Measurements from ENCODE around the gene PC. TPM values are rescaled to one million over a fixed set of nuclear protein-coding genes. Genes with fewer than 3 reads are reported as not detected.

PC gene
- total and polyA plus RNA-seq, 9 of the 15 experiments (the other 6 are each of a cell fraction or from before 2014, with no cell fraction given), result 0.94 to 38.0 (median 8.7) TPM

DNA sequence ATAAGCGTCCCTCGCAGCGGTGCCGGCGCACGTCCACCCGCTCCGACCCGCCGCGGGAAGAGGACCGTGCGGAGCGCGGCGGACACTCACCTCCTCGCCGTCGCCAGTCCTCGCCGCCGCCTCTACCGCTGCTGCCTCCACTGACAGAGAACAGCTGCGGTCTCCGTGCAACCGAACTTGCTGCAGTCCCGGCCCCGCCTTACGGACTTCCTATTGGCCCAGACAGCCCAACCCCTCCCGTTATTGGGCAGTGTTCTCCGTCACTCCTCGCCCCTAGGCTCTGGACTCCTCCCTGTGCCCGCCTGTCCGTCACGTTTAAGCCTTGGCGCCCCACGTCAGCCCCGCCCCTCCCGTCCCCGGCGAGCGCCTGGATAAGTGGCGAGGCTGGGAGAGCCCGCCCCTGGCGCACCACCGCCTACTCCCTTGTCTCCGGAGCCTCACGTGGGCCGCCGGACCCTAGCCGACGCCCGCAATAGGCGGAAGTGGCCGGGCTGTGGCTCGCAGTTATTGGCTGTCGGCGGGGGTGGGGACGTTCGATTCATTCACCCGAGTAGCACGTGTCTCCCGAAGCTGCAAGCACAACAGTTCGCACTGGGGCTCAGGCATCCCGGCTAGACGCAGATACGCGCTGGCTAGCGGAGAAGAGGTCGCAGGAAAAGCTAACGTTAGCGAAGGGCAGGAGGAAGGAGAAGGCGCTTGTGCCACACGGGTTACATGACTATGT is at the start of gene PC (continued):
- TF ChIP-seq POLR2AphosphoS5 (IDR thresholded peaks at IDR 0.05; ENCODE audit: control insufficient read depth, insufficient read depth, low read depth, low read length), result no peak
- TF ChIP-seq RBBP5 (IDR thresholded peaks at IDR 0.05; ENCODE audit: borderline replicate concordance, insufficient read depth, low read length, poor library complexity, severe bottlenecking), result peak; percentile 87
- no peak for TF ChIP-seq BRD4 (IDR thresholded peaks at IDR 0.05)
- peak; percentile 23; the same call in 1 of the 2 replicates for TF ChIP-seq CBFB (CRISPR knock-in tag; IDR thresholded peaks at IDR 0.05)
- no peak for TF ChIP-seq HDGF (IDR thresholded peaks at IDR 0.05)
- TF ChIP-seq SRF (CRISPR knock-in tag; IDR thresholded peaks at IDR 0.05), result peak in 1 of 2 experiments; percentile 85; a peak in 2 of 4 replicates
- peak; percentile 83; the same call in 1 of the 2 replicates for TF ChIP-seq RB1 (IDR thresholded peaks at IDR 0.05; ENCODE audit: low read depth)
- TF ChIP-seq TCF7 (IDR thresholded peaks at IDR 0.05; ENCODE audit: borderline replicate concordance), result 0 out of 2 replicates have a peak, but pooled peaks have one; percentile 15
- TF ChIP-seq ZNF436 (CRISPR knock-in tag; IDR thresholded peaks at IDR 0.05), result no peak
- 0 out of 2 replicates have a peak, but pooled peaks have one; percentile 19 for TF ChIP-seq ERF (CRISPR knock-in tag; IDR thresholded peaks at IDR 0.05)
- no peak for TF ChIP-seq NR2C2 (CRISPR knock-in tag; IDR thresholded peaks at IDR 0.05)
- peak; percentile 61; the same call in 1 of the 2 replicates for TF ChIP-seq NR2C2 (tag; IDR thresholded peaks at IDR 0.05)
- TF ChIP-seq, protein P1, sequence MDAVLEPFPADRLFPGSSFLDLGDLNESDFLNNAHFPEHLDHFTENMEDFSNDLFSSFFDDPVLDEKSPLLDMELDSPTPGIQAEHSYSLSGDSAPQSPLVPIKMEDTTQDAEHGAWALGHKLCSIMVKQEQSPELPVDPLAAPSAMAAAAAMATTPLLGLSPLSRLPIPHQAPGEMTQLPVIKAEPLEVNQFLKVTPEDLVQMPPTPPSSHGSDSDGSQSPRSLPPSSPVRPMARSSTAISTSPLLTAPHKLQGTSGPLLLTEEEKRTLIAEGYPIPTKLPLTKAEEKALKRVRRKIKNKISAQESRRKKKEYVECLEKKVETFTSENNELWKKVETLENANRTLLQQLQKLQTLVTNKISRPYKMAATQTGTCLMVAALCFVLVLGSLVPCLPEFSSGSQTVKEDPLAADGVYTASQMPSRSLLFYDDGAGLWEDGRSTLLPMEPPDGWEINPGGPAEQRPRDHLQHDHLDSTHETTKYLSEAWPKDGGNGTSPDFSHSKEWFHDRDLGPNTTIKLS (IDR thresholded peaks at IDR 0.05; ENCODE audit: borderline replicate concordance, low read depth), result 0 out of 2 replicates have a peak, but pooled peaks have one; percentile 44
- TF ChIP-seq PTTG1 (tag; IDR thresholded peaks at IDR 0.05; ENCODE audit: low read depth), result no peak
- TF ChIP-seq, protein P2, sequence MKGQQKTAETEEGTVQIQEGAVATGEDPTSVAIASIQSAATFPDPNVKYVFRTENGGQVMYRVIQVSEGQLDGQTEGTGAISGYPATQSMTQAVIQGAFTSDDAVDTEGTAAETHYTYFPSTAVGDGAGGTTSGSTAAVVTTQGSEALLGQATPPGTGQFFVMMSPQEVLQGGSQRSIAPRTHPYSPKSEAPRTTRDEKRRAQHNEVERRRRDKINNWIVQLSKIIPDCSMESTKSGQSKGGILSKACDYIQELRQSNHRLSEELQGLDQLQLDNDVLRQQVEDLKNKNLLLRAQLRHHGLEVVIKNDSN (CRISPR knock-in tag; IDR thresholded peaks at IDR 0.05), result peak; percentile 99
- TF ChIP-seq, protein P3, sequence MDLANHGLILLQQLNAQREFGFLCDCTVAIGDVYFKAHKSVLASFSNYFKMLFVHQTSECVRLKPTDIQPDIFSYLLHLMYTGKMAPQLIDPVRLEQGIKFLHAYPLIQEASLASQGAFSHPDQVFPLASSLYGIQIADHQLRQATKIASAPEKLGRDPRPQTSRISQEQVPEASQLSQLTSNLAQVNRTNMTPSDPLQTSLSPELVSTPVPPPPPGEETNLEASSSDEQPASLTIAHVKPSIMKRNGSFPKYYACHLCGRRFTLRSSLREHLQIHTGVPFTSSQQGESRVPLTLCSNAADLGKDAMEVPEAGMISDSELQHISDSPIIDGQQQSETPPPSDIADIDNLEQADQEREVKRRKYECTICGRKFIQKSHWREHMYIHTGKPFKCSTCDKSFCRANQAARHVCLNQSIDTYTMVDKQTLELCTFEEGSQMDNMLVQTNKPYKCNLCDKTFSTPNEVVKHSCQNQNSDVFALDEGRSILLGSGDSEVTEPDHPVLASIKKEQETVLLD (IDR thresholded peaks at IDR 0.05), result peak; percentile 62; the same call in 1 of the 2 replicates
- peak; percentile 38 for TF ChIP-seq FIP1L1 (IDR thresholded peaks at IDR 0.05; ENCODE audit: low read depth, low read length, poor library complexity, severe bottlenecking)
- TF ChIP-seq E2F3 (CRISPR knock-in tag; IDR thresholded peaks at IDR 0.05), result peak; percentile 83
- no peak for TF ChIP-seq MTF1 (CRISPR knock-in tag; IDR thresholded peaks at IDR 0.05; ENCODE audit: borderline replicate concordance)
- TF ChIP-seq, protein P4, sequence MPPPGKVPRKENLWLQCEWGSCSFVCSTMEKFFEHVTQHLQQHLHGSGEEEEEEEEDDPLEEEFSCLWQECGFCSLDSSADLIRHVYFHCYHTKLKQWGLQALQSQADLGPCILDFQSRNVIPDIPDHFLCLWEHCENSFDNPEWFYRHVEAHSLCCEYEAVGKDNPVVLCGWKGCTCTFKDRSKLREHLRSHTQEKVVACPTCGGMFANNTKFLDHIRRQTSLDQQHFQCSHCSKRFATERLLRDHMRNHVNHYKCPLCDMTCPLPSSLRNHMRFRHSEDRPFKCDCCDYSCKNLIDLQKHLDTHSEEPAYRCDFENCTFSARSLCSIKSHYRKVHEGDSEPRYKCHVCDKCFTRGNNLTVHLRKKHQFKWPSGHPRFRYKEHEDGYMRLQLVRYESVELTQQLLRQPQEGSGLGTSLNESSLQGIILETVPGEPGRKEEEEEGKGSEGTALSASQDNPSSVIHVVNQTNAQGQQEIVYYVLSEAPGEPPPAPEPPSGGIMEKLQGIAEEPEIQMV (tag; conservative IDR thresholded peaks at IDR 0.05; ENCODE audit: low read depth), result no peak
- TF ChIP-seq, protein P5, sequence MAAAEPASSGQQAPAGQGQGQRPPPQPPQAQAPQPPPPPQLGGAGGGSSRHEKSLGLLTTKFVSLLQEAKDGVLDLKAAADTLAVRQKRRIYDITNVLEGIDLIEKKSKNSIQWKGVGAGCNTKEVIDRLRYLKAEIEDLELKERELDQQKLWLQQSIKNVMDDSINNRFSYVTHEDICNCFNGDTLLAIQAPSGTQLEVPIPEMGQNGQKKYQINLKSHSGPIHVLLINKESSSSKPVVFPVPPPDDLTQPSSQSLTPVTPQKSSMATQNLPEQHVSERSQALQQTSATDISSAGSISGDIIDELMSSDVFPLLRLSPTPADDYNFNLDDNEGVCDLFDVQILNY (CRISPR knock-in tag; IDR thresholded peaks at IDR 0.05), result peak; percentile 92; the same call in 1 of the 2 replicates
